Fibroblast of mammary gland (primary cell): ENCODE results near the gene REEP6.

Experiments
- DNase-seq: peaks from one replicate; pipeline ENCODE4 v3.0.0-alpha.2; 2010; ENCODE audit warnings: low read depth
- H3K4me3 ChIP-seq: 2 replicates; pipeline ENCODE4 v1.5.1; 2011; ENCODE audit warnings: low read depth, mild to moderate bottlenecking, low read length, moderate library complexity; ENCODE audit not compliant: control insufficient read depth
- TF ChIP-seq, protein P1 (sequence below): conservative IDR thresholded peaks from 2 replicates; pipeline ENCODE4 v1.5.1; 2011; ENCODE audit warnings: low read depth, low read length, inconsistent platforms; ENCODE audit not compliant: control insufficient read depth, insufficient read depth

The REEP6 gene

DNA sequence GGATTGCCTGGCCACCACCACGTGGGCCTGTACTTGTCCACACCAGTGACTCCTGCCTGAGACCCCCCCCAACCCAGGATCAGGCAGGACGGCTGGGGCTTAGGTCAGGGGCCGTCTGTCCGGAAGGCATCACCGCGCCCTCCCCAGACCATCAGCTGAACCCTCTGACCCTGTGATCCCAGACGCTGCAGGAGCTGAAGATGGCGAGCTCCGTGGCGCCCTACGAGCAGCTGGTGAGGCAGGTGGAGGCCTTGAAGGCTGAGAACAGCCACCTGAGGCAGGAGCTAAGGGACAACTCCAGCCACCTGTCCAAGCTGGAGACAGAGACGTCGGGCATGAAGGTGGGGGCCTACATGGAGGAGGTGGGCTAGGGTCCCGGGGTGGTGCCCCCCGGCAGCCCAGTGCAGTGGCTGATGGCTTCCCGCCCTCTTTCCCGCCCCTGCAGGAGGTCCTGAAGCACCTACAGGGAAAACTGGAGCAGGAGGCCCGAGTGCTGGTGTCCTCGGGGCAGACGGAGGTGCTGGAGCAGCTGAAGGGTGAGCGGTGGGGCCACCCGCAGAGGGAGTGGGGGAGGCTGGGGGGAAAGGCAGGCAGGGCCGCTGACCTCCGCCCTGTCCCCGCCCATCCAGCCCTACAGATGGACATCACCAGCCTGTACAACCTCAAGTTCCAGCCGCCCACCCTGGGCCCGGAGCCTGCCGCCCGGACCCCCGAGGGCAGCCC lies 38.0 kb upstream of the REEP6 start:
- TF ChIP-seq, protein P1, sequence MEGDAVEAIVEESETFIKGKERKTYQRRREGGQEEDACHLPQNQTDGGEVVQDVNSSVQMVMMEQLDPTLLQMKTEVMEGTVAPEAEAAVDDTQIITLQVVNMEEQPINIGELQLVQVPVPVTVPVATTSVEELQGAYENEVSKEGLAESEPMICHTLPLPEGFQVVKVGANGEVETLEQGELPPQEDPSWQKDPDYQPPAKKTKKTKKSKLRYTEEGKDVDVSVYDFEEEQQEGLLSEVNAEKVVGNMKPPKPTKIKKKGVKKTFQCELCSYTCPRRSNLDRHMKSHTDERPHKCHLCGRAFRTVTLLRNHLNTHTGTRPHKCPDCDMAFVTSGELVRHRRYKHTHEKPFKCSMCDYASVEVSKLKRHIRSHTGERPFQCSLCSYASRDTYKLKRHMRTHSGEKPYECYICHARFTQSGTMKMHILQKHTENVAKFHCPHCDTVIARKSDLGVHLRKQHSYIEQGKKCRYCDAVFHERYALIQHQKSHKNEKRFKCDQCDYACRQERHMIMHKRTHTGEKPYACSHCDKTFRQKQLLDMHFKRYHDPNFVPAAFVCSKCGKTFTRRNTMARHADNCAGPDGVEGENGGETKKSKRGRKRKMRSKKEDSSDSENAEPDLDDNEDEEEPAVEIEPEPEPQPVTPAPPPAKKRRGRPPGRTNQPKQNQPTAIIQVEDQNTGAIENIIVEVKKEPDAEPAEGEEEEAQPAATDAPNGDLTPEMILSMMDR, result no peak
- no peak overlapping the region for H3K4me3 ChIP-seq
- DNase-seq, result no peak

DNA sequence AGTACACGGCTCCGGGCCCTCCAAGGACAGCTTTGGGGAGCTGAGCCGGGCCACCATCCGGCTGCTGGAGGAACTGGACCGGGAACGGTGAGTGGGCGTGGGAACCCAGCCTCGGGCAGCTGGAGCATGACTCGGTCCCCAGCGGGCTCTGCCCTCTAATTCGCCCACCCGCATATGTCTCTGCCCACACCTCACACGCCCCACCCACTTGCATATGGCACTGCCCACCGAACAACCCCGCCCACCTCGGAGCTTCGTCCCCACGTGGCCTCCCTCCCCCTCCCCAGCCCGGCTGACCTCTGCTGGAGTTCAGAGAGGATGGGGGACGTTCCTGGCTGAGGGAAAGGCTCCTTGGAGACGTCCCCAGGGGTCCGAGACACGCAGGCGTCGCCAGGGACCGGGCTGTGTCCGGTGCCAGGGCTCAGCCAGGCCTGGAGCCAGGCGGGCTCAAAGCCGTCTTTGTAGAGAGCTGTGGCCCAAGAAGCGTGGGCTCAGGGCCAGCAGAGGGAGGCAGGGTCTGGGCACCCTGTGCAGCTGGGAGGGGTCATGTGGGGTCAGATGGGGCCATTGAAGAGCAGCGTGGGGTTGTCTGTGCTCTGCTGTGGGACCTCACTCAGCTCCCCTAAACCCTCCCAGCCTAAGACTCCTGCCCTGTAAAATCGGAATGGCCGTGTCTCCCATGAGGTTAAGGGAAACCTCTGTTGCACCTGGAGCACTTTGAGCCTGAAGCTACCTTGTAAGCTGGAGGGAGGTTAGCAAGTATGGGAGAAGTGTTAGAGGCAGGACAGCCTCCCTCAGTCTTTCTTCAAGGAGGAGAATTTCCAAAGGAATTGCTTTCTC lies 37.2 kb upstream of the REEP6 start:
- H3K4me3 ChIP-seq, result no peak overlapping the region
- TF ChIP-seq, protein P1, result no peak
- peak; percentile 62 for DNase-seq

- TF ChIP-seq, protein P1, result no peak
- DNase-seq, result no peak
- H3K4me3 ChIP-seq, result no peak overlapping the region
These were observed 36.0 kb upstream of the REEP6 start for GRCh38 chr19:1455002-1455335.

DNA sequence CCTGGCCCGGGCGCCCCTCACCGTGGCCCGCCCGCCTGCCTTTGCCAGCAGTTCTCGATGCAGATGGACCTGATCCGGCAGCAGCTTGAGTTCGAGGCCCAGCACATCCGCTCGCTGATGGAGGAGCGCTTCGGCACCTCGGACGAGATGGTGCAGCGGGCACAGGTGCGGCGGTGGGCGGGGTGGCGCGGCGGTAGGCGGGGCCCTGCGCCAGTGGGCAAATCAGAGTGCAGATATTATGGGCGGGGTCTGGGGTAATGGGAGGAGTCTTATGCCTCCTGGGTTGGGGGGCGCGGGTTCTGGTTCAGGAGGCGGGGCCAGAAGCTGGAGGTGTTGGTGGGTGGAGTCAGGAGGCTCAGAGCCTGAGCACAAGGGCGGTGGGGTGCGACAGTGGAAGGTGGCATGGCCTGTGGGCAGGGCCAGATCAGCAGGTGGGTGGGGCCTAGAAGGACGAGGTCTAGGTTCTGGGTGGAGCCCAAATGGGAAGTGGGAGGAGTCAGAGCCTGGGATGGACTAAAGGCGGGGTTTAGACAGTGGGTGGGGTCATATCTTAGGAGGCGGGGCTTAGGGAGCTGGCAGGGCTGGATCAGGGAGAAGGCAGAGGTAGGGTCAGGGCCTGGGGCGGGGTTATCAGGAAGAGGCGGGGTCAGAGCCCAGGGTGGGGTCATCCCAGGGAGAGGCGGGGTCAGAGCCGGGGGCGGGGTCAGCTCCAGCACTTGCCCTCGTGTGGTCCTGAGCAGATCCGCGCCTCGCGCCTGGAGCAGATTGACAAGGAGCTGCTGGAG lies 35.5 kb upstream of the REEP6 start:
- TF ChIP-seq, protein P1, result no peak
- DNase-seq, result peak; percentile 69
- no peak overlapping the region for H3K4me3 ChIP-seq

DNA sequence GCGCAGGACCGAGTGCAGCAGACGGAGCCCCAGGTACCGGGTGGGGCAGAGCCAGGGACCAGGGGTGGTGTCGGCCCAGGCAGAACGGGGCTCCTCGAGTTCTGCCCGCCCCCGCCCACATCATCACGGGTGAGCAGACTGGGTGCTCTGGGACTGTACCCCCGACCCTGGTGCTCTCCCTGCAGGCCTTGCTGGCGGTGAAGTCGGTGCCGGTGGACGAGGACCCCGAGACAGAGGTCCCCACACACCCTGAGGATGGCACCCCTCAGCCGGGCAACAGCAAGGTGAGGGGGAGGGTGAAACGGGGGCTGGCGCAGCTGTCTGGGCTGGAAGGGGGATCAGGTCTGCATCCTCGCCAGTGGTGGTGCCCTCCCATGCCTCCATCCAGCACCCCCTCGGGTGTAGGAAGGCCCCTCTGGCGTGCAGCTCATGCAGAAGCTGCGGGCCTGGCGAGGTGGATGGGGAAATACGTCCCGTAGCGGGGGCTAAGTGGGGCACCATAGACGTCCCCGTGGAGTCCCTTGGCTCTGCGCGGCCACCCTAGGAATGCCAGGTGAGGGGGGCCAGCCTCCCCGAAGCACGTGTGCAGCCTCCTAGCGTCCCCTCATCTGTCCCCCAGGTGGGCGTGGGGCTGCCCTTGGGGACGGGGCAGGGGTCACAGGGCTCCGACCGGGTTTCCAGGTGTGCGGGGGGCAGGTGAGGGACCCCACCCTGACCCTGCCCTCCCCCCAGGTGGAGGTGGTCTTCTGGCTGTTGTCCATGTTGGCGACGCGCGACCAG lies 34.7 kb upstream of the REEP6 start:
- no peak for DNase-seq
- TF ChIP-seq, protein P1, result no peak
- no peak overlapping the region for H3K4me3 ChIP-seq

- DNase-seq, result no peak
- TF ChIP-seq, protein P1, result no peak
- no peak overlapping the region for H3K4me3 ChIP-seq
These were observed 33.8 kb upstream of the REEP6 start for GRCh38 chr19:1457031-1457739.
